HEK293 (cell line): ENCODE data around the gene MTX1.

Experiments
- CTCF ChIA-PET: fragments of 350-600 bp; formaldehyde crosslinking; extraction: SDS; loops from one replicate; lab custom pipeline; 2021; ENCODE audit warnings: antibody characterized with exemption; lab: Yijun Ruan, JAX
- POLR2A ChIA-PET: fragments of 300-600 bp; formaldehyde crosslinking; extraction: SDS; loops from one replicate; lab custom pipeline; 2020; ENCODE audit warnings: antibody characterized with exemption, inconsistent platforms; lab: Yijun Ruan, JAX
- H3K27ac ChIP-seq: fragments of 200-500 bp; sonication (Bioruptor generic); 2 replicates; pipeline ENCODE4 v1.5.1; 2014; ENCODE audit warnings: low read depth, low read length, control low read depth, inconsistent platforms; ENCODE audit errors: extremely low read depth
- H3K36me3 ChIP-seq, 2 experiments: fragments of 200-500 bp in 1 of 2; sonication (Bioruptor generic) in 1 of 2; 1 replicate in 1 of 2; 2 replicates in 1 of 2; pipeline ENCODE4 v1.5.1; 2014 to 2017; ENCODE audit warnings: inconsistent platforms in 2 of 2, low read length in 2 of 2; ENCODE audit not compliant: control insufficient read depth in 2 of 2, insufficient read depth in 1 of 2
- H3K4me1 ChIP-seq: fragments of 200-500 bp; sonication (Bioruptor generic); 2 replicates; pipeline ENCODE4 v1.5.1; 2014; ENCODE audit warnings: mild to moderate bottlenecking, low read length, inconsistent platforms; ENCODE audit not compliant: control insufficient read depth, insufficient read depth
- H3K4me3 ChIP-seq: 2 replicates; pipeline ENCODE4 v1.5.1; 2011; ENCODE audit warnings: low read depth, mild to moderate bottlenecking, control low read depth, low read length, moderate library complexity
- H3K9me3 ChIP-seq: fragments of 200-500 bp; sonication (Bioruptor generic); 2 replicates; pipeline ENCODE4 v1.5.1; 2014; ENCODE audit warnings: low read depth, low read length, inconsistent platforms; ENCODE audit not compliant: control insufficient read depth, insufficient read depth
- GLI2 ChIP-seq: fragments of 450-650 bp; formaldehyde crosslinking; IDR thresholded peaks from 2 replicates; pipeline ENCODE4; 2017; ENCODE audit warnings: missing biosample characterization, missing genetic modification characterization, low read depth, borderline replicate concordance
- GLIS1 ChIP-seq: fragments of 450-650 bp; formaldehyde crosslinking; IDR thresholded peaks from 2 replicates; pipeline ENCODE4 v1.5.1; 2016; ENCODE audit warnings: missing biosample characterization, missing genetic modification characterization
- KLF10 ChIP-seq: fragments of 450-650 bp; IDR thresholded peaks from 2 replicates; pipeline ENCODE4 v1.5.1; 2018; ENCODE audit warnings: missing biosample characterization, mild to moderate bottlenecking, missing genetic modification characterization
- KLF17 ChIP-seq: fragments of 450-650 bp; formaldehyde crosslinking; IDR thresholded peaks from 2 replicates; pipeline ENCODE4 v1.5.1; 2016; ENCODE audit warnings: missing biosample characterization, missing genetic modification characterization
- PATZ1 ChIP-seq: fragments of 450-650 bp; formaldehyde crosslinking; IDR thresholded peaks from 2 replicates; pipeline ENCODE4 v1.5.1; 2016; ENCODE audit warnings: missing biosample characterization, missing genetic modification characterization
- SALL2 ChIP-seq: fragments of 450-650 bp; formaldehyde crosslinking; IDR thresholded peaks from 2 replicates; pipeline ENCODE4 v1.5.0; 2017; ENCODE audit warnings: missing biosample characterization, mild to moderate bottlenecking, missing genetic modification characterization, borderline replicate concordance
- SP2 ChIP-seq: fragments of 450-650 bp; formaldehyde crosslinking; IDR thresholded peaks from 2 replicates; pipeline ENCODE4 v1.5.1; 2016; ENCODE audit warnings: missing biosample characterization, missing genetic modification characterization
- WT1 ChIP-seq: fragments of 450-650 bp; formaldehyde crosslinking; IDR thresholded peaks from 2 replicates; pipeline ENCODE4 v1.5.1; 2016; ENCODE audit warnings: missing biosample characterization, missing genetic modification characterization
- ZBTB20 ChIP-seq: fragments of 450-650 bp; formaldehyde crosslinking; IDR thresholded peaks from 2 replicates; pipeline ENCODE4 v1.5.1; 2016; ENCODE audit warnings: missing biosample characterization, missing genetic modification characterization
- ZFP69B ChIP-seq: fragments of 450-650 bp; formaldehyde crosslinking; IDR thresholded peaks from 2 replicates; pipeline ENCODE4 v1.5.1; 2016; ENCODE audit warnings: missing biosample characterization, missing genetic modification characterization
- ZNF10 ChIP-seq: fragments of 450-650 bp; formaldehyde crosslinking; IDR thresholded peaks from 2 replicates; pipeline ENCODE4 v1.5.1; 2017; ENCODE audit warnings: missing biosample characterization, missing genetic modification characterization
- ZNF121 ChIP-seq: fragments of 450-650 bp; formaldehyde crosslinking; IDR thresholded peaks from 2 replicates; pipeline ENCODE4 v1.5.1; 2016; ENCODE audit warnings: missing biosample characterization, missing genetic modification characterization
- ZNF132 ChIP-seq: fragments of 450-650 bp; formaldehyde crosslinking; IDR thresholded peaks from 2 replicates; pipeline ENCODE4 v1.5.1; 2017; ENCODE audit warnings: missing biosample characterization, missing genetic modification characterization, borderline replicate concordance
- ZNF140 ChIP-seq: fragments of 450-650 bp; formaldehyde crosslinking; IDR thresholded peaks from 2 replicates; pipeline ENCODE4 v1.5.1; 2016; ENCODE audit warnings: missing biosample characterization, missing genetic modification characterization
- ZNF266 ChIP-seq: fragments of 450-650 bp; formaldehyde crosslinking; IDR thresholded peaks from 2 replicates; pipeline ENCODE4 v1.5.1; 2016; ENCODE audit warnings: missing biosample characterization, missing genetic modification characterization, low read depth
- ZNF514 ChIP-seq: fragments of 450-650 bp; formaldehyde crosslinking; IDR thresholded peaks from 2 replicates; pipeline ENCODE4 v1.5.1; 2016; ENCODE audit warnings: missing biosample characterization, missing genetic modification characterization
- TF ChIP-seq, protein P1 (sequence below): fragments of 450-650 bp; formaldehyde crosslinking; IDR thresholded peaks from 2 replicates; pipeline ENCODE4 v1.5.1; 2016; ENCODE audit warnings: missing biosample characterization, missing genetic modification characterization
- TF ChIP-seq, protein P2 (sequence below): fragments of 450-650 bp; formaldehyde crosslinking; IDR thresholded peaks from 2 replicates; pipeline ENCODE4 v1.5.1; 2016; ENCODE audit warnings: missing biosample characterization, missing genetic modification characterization
- TF ChIP-seq, protein P3 (sequence below): fragments of 450-650 bp; IDR thresholded peaks from 2 replicates; pipeline ENCODE4 v1.5.1; 2018; ENCODE audit warnings: missing biosample characterization, missing genetic modification characterization
- TF ChIP-seq, protein P4 (sequence below): fragments of 450-650 bp; formaldehyde crosslinking; IDR thresholded peaks from 2 replicates; pipeline ENCODE4 v1.5.1; 2016; ENCODE audit warnings: missing biosample characterization, missing genetic modification characterization
- TF ChIP-seq, protein P5 (sequence below): fragments of 450-650 bp; formaldehyde crosslinking; IDR thresholded peaks from 2 replicates; pipeline ENCODE4 v1.5.1; 2016; ENCODE audit warnings: missing biosample characterization, missing genetic modification characterization, low read depth

Gene MTX1

DNA sequence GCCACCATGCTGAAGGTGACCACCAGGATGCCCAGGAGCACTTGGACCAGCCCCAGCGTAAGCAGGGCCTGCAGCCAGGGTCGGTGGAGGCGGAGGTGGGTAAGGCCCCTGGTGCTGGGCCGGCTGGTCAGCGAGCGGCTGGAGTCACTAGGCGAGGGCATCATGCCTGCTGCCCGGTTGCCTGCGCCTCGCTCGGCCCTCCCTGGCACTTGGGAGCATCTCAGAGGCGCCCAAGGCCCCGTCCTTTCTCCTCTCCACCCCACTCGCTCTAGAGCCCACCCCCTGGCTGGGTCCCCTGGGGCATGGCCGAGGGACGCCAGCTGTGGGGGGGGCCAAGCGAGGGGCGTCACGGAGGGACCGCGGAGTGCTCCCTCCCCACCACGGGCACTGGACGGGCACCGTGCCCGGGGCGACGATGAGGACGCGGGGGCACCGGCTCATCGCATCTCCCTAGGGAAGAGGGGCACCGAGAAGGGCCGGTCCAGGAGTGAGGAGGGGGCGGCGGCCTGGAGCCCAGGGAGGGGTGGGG, 46.3 kb downstream of the MTX1 start (continued):
- TF ChIP-seq, protein P1, sequence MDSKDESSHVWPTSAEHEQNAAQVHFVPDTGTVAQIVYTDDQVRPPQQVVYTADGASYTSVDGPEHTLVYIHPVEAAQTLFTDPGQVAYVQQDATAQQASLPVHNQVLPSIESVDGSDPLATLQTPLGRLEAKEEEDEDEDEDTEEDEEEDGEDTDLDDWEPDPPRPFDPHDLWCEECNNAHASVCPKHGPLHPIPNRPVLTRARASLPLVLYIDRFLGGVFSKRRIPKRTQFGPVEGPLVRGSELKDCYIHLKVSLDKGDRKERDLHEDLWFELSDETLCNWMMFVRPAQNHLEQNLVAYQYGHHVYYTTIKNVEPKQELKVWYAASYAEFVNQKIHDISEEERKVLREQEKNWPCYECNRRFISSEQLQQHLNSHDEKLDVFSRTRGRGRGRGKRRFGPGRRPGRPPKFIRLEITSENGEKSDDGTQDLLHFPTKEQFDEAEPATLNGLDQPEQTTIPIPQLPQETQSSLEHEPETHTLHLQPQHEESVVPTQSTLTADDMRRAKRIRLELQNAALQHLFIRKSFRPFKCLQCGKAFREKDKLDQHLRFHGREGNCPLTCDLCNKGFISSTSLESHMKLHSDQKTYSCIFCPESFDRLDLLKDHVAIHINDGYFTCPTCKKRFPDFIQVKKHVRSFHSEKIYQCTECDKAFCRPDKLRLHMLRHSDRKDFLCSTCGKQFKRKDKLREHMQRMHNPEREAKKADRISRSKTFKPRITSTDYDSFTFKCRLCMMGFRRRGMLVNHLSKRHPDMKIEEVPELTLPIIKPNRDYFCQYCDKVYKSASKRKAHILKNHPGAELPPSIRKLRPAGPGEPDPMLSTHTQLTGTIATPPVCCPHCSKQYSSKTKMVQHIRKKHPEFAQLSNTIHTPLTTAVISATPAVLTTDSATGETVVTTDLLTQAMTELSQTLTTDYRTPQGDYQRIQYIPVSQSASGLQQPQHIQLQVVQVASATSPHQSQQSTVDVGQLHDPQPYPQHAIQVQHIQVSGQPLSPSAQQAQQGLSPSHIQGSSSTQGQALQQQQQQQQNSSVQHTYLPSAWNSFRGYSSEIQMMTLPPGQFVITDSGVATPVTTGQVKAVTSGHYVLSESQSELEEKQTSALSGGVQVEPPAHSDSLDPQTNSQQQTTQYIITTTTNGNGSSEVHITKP (tag by site-specific recombination): peak; percentile 37
- TF ChIP-seq GLIS1 (peak; percentile 82), ZNF132 (tag by site-specific recombination) (no peak), PATZ1 (peak; percentile 56), WT1 (tag by site-specific recombination) (0 out of 2 replicates have a peak, but pooled peaks have one; percentile 8), ZFP69B (tag by site-specific recombination) (peak; percentile 42; the same call in 1 of the 2 replicates)

DNA sequence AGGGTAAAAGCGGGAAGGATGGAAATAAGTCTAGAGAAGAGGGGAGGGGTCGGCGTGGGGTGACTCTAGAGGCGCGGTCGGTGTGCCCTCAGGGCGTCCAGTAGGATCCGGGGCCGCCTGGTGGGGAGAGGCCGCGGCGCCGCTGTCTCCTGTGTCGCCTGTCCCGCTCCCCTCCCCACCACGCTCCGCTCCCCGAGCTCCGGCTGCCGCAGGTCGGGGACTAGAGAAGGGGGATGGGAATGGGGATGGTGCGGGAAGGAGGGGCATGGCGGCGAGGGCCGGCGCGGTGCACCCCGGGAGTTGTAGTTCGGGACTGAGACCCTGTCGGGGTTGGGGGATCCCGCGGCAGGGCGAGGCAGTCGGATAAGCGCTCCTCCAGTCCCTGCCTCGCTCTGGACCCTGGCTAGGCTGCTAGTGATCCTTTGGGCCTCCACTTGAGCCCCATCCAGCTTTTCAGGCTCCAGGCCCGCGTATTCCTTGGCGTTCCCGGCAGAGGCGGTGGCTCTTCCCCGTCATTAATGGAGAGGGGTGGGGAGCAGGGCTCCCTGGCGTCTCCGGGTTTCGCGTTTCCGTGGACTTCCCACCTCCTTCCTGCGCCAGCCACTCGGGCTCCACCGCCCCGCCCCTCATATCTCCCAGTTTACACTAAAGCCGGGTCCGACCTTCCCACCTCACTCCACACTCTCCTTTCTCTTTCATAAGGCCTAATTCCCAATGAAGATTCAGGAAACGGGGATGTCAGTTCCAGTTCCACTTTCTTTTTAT, 46.9 kb downstream of the MTX1 start, which contains the start of gene ENTREP3:
Gene ENTREP3 (minus strand): TSS at position 241 of the 765 bp plus-strand sequence. CDS start 606 bp downstream, outside the sequence.
- POLR2A ChIA-PET: interaction anchor here (0.8 to 3.7 kb wide), 7 partner anchors 10 to 82 kb away, joined by 3 to 28 read pairs (median 4); partner anchors contain the start of genes CLK2, FDPS and KRTCAP2
- Histone ChIP-seq H3K27ac (peak within 1 kb of the TSS; percentile 72), H3K9me3 (no peaks in the 10 kb centered on the region), H3K4me3 (peak within 1 kb of the TSS; percentile 73), H3K36me3 (peaks cover 0 to 56% of the 10 kb centered on the region in 2 experiments; a peak in 2 of 3 replicates), H3K4me1 (no peaks in the 10 kb centered on the region)
- CTCF ChIA-PET: interaction anchor here (0.6 to 1.0 kb wide), 5 partner anchors 10 to 315 kb away, joined by 3 to 4 read pairs (median 3); no protein-coding TSS in a partner anchor
- TF ChIP-seq ZNF140 (tag by site-specific recombination) (no peak), SALL2 (no peak), ZNF266 (no peak), SP2 (tag by site-specific recombination) (peak; percentile 80), GLI2 (tag by site-specific recombination) (no peak), ZNF121 (tag by site-specific recombination) (no peak), ZNF10 (tag by site-specific recombination) (no peak; the same call in 1 of the 2 replicates), KLF10 (tag by site-specific recombination) (0 out of 2 replicates have a peak, but pooled peaks have one; percentile 57), KLF17 (tag by site-specific recombination) (peak; percentile 87), ZBTB20 (peak; percentile 96), ZNF514 (tag by site-specific recombination) (no peak)
- TF ChIP-seq, protein P2, sequence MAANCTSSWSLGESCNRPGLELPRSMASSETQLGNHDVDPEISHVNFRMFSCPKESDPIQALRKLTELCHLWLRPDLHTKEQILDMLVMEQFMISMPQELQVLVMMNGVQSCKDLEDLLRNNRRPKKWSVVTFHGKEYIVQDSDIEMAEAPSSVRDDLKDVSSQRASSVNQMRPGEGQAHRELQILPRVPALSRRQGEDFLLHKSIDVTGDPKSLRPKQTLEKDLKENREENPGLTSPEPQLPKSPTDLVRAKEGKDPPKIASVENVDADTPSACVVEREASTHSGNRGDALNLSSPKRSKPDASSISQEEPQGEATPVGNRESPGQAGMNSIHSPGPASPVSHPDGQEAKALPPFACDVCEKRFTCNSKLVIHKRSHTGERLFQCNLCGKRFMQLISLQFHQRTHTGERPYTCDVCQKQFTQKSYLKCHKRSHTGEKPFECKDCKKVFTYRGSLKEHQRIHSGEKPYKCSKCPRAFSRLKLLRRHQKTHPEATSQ (tag by site-specific recombination): peak; percentile 32; the same call in 1 of the 2 replicates
- TF ChIP-seq, protein P3, sequence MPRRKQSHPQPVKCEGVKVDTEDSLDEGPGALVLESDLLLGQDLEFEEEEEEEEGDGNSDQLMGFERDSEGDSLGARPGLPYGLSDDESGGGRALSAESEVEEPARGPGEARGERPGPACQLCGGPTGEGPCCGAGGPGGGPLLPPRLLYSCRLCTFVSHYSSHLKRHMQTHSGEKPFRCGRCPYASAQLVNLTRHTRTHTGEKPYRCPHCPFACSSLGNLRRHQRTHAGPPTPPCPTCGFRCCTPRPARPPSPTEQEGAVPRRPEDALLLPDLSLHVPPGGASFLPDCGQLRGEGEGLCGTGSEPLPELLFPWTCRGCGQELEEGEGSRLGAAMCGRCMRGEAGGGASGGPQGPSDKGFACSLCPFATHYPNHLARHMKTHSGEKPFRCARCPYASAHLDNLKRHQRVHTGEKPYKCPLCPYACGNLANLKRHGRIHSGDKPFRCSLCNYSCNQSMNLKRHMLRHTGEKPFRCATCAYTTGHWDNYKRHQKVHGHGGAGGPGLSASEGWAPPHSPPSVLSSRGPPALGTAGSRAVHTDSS: no peak
- TF ChIP-seq, protein P4, sequence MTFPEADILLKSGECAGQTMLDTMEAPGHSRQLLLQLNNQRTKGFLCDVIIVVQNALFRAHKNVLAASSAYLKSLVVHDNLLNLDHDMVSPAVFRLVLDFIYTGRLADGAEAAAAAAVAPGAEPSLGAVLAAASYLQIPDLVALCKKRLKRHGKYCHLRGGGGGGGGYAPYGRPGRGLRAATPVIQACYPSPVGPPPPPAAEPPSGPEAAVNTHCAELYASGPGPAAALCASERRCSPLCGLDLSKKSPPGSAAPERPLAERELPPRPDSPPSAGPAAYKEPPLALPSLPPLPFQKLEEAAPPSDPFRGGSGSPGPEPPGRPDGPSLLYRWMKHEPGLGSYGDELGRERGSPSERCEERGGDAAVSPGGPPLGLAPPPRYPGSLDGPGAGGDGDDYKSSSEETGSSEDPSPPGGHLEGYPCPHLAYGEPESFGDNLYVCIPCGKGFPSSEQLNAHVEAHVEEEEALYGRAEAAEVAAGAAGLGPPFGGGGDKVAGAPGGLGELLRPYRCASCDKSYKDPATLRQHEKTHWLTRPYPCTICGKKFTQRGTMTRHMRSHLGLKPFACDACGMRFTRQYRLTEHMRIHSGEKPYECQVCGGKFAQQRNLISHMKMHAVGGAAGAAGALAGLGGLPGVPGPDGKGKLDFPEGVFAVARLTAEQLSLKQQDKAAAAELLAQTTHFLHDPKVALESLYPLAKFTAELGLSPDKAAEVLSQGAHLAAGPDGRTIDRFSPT (tag by site-specific recombination): no peak
- TF ChIP-seq, protein P5, sequence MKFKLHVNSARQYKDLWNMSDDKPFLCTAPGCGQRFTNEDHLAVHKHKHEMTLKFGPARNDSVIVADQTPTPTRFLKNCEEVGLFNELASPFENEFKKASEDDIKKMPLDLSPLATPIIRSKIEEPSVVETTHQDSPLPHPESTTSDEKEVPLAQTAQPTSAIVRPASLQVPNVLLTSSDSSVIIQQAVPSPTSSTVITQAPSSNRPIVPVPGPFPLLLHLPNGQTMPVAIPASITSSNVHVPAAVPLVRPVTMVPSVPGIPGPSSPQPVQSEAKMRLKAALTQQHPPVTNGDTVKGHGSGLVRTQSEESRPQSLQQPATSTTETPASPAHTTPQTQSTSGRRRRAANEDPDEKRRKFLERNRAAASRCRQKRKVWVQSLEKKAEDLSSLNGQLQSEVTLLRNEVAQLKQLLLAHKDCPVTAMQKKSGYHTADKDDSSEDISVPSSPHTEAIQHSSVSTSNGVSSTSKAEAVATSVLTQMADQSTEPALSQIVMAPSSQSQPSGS: no peak
